ENCODE measurements around the gene OR5D13.

OR5D13 gene, protein sequence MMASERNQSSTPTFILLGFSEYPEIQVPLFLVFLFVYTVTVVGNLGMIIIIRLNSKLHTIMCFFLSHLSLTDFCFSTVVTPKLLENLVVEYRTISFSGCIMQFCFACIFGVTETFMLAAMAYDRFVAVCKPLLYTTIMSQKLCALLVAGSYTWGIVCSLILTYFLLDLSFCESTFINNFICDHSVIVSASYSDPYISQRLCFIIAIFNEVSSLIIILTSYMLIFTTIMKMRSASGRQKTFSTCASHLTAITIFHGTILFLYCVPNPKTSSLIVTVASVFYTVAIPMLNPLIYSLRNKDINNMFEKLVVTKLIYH

DNA sequence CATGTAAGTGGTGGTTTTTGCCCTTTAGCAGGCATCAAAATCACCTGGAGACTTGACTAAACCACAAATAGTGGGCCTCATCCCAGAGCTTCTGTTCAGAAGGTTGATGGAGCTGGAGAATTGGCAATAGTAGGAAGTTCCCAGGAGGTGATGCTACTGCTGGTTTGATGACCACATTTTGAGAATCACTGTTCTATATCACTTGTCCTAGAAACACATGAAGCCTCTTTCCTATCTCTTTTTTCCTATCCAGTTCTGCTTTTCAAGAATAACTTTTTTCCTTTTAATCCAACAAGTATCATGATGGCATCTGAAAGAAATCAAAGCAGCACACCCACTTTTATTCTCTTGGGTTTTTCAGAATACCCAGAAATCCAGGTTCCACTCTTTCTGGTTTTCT lies at the start of gene OR5D13:
TSS of gene OR5D13 (plus strand) at position 301 of the 400 bp plus-strand sequence. CDS start at position 301, 0 bp downstream.
- DNase-seq: no peak

DNA sequence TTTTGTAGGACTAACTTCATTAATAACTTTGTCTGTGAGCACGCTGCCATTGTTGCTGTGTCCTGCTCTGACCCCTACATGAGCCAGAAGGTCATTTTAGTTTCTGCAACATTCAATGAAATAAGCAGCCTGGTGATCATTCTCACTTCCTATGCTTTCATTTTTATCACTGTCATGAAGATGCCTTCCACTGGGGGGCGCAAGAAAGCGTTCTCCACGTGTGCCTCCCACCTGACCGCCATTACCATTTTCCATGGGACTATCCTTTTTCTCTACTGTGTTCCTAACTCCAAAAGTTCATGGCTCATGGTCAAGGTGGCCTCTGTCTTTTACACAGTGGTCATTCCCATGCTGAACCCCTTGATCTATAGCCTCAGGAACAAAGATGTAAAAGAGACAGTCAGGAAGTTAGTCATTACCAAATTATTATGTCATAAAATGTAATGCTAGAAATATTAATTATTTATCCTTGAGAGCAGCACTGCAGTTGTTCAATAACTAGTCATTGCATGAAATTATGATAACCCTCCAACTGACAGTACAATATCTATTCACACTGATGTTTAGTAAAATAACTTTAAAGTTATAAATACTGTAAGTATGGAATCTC lies 46.4 kb upstream of the OR5D13 start:
- no peak for DNase-seq

DNA sequence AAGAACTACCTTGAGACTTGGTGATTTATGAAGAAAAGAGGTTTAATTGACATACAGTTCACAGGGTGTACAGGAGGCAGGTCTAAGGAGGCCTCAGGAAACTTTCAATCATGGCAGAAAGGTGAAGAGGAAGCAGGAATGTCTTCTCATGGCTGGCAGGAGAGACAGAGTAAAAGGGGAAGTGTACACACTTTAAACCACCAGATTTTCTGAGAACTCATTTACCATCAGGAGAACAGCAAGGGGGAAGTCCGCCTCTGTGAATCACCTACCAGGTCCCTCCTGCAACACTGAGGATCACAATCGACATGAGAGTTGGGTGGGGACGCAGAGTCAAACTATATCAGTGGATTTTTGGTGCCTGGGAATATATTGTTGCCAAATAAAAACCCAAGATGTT lies 40.3 kb upstream of the OR5D13 start:
- DNase-seq: no peak

DNA sequence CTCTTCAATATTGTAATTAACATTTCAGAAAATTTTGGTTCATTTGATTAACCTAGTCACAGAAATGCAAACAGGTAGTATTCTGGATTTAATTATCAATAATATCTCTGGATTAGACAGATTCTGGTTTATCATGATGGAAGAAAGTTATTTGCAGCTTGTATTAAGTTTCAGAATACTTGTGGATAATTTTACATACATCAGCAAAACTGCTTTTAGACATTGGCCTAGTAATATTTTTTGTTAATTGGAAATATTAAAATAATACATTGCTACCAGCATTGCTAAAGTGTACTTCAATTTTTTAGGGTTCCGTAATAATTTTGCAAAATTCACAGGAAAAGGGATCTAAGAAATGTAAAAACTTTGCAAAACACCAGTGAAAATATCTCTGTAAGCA lies 18.4 kb downstream of the OR5D13 start:
- DNase-seq: no peak

DNA sequence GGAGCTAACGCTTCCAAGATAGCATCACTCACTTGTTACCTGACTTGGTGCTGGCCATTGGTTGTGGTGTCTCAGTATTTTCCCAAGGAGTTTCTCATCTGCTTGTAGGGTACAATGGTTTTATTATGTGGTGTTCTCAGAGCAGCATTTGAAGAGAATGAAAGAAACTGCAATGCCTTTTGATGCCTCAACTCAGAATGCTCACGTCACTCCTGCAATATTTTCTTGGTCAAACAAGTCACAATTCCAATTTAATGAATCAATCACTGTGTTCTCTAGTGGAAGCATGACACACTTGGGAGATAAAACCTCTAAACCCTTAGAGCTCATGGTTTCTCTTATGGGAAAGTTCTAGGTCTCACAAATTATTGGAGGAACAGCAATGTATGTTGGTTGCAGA lies 20.1 kb downstream of the OR5D13 start:
- DNase-seq: no peak

DNA sequence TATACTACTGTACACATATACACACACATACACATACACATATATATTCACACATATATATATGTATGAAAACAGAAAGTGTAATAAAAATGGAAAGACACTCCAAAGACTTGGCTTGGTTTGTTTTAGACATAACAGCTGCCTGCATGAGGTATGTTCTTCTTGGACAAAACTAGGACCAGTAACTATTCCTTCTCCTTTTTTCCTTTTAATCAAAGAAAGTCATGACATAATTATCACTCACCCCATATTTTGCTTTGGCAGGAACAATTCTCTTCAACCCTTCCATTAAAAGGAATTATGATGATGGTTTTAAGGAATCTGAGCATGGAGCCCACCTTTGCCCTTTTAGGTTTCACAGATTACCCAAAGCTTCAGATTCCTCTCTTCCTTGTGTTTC lies 22.0 kb downstream of the OR5D13 start, which contains the start of gene OR5D14:
TSS of gene OR5D14 (plus strand) at position 301 of the 400 bp plus-strand sequence. CDS start at position 301, 0 bp downstream.
- DNase-seq: no peak

DNA sequence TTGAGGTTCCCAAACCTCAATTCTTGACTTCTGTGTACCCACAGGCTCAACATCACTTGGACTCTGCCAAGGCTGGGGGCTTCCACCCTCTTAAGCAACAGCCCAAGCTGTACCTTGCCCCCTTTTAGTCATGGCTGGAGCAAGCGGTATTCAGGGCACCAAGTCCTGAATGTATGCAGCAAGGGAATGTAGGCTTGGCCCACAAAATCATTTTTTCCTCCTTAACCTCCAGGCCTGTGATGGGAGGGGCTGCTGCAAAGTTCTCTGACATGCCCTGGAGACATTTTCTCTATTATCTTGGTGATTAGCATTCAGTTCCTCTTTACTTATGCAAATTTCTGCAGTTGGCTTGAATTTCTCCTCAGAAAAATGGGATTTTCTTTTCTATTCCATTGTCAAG lies 33.0 kb downstream of the OR5D13 start:
- DNase-seq: no peak

DNA sequence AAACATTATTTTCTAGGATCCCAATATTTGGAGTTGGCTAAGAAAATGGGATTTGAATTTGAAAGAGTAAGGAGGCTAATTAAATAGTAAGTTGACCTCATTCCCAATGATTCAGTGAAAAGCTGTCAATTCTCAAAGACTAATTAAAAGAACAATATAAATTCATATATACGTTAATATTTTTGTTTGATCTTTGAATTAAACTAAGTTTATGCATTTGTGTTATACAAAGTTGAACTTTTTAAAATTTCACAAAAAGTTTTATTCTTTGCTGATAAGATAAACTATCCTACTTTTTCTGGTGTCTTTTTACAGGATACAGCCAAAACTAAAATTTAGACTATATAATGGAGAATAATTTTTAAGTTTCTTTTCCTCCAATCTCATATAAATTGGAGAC lies 37.8 kb downstream of the OR5D13 start, which contains the start of gene OR5L1:
TSS of gene OR5L1 (plus strand) at position 301 of the 400 bp plus-strand sequence. CDS start 100 bp downstream, outside the sequence.
- no peak for DNase-seq

DNA sequence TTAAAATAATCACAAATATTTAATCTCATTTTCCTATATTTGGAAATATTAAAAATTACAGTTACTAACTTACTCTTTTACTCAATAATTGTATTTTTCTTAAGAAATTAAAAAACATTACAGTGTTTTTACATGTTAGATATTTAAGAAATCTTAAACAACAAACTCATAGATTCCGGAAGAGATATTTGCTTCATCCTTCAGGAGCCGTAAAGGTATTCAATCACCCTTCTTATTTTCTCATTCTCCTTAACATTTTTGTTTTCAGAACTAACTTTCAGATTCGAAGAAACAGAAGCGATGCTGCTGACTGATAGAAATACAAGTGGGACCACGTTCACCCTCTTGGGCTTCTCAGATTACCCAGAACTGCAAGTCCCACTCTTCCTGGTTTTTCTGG lies 46.1 kb downstream of the OR5D13 start, which contains the start of gene OR5D18:
TSS of gene OR5D18 (plus strand) at position 301 of the 400 bp plus-strand sequence. CDS start at position 301, 0 bp downstream.
- no peak for DNase-seq

Measured in activated CD4-positive, CD25-positive, alpha-beta regulatory T cell (primary cell).